Cerebellar nuclear complex (tissue), 1 donor: Measurements from ENCODE around the gene ARL14.

Experiments used
- DNase-seq, 2 experiments: peaks; one replicate each; lab custom pipeline; 2025; lab: John Stamatoyannopoulos, UW

The ARL14 gene

GRCh38 chr3:160722331-160722730, 45.4 kb downstream of the ARL14 start:
- DNase-seq = no peak

DNA sequence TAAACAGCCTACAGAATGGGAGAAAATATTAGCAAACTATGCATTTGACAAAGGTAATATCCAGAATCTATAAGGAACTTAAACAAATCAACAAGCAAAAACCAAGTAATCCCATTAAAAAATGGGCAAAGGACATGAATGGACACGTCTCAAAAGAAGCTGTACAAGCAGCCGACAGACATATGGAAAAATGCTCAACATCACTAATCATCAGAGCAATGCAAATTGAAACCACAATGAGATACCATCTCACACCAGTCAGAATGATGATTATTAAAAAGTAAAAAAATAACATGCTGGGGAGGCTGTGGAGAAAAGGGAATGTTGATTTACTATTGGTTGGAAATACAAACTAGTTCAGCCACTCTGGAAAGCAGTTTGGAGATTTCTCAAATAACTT, 48.4 kb downstream of the ARL14 start:
- no peak for DNase-seq
